Common myeloid progenitor, CD34-positive (primary cell): ENCODE results near the gene LRRC8E.

Source experiments
- CTCF ChIA-PET: fragments of 350-600 bp; sonication (Branson Sonifier 250); formaldehyde crosslinking; loops from one replicate; lab custom pipeline; 2021; ENCODE audit warnings: antibody characterized with exemption; lab: Charles Lee
- POLR2A ChIA-PET: fragments of 350-600 bp; sonication (Branson Sonifier 250); formaldehyde crosslinking; loops from one replicate; lab custom pipeline; 2021; ENCODE audit warnings: antibody characterized with exemption; lab: Charles Lee
- DNase-seq, 3 donors: peaks; one replicate each; pipeline versions ENCODE4 v3.0.0 to v3.0.0-alpha.2; 2013
- H3K27ac ChIP-seq, 2 experiments: 1 replicate in 1 of 2; 2 replicates in 1 of 2; pipeline ENCODE4 v1.7.0; 2013; ENCODE audit warnings: inconsistent platforms in 2 of 2, low read length in 2 of 2, mild to moderate bottlenecking in 2 of 2, low read depth in 1 of 2, moderate library complexity in 1 of 2; ENCODE audit not compliant: severe bottlenecking in 2 of 2, insufficient read depth in 1 of 2, poor library complexity in 1 of 2
- H3K27me3 ChIP-seq, 5 experiments: replicated peaks in 2 of 5; 1 replicate in 3 of 5; 2 replicates in 2 of 5; pipeline versions ENCODE4 v1.6.1 to v1.7.0; 2013; ENCODE audit warnings: low read length in 4 of 5, mild to moderate bottlenecking in 2 of 5, moderate library complexity in 2 of 5, inconsistent platforms in 1 of 5; ENCODE audit not compliant: insufficient read depth in 5 of 5, control insufficient read depth in 4 of 5
- H3K36me3 ChIP-seq, 4 experiments: 1 replicate in 2 of 4; 2 replicates in 2 of 4; pipeline versions ENCODE4 v1.6.1 to v1.7.0; 2013; ENCODE audit warnings: low read length in 3 of 4, control low read depth in 1 of 4, mild to moderate bottlenecking in 1 of 4; ENCODE audit not compliant: control insufficient read depth in 4 of 4, insufficient read depth in 4 of 4
- H3K4me1 ChIP-seq, 4 experiments: 1 replicate in 3 of 4; 2 replicates in 1 of 4; pipeline versions ENCODE4 v1.6.1 to v1.7.1; 2013; ENCODE audit warnings: low read length in 3 of 4, mild to moderate bottlenecking in 3 of 4, control low read depth in 1 of 4, inconsistent platforms in 1 of 4, moderate library complexity in 1 of 4; ENCODE audit not compliant: control insufficient read depth in 4 of 4, insufficient read depth in 4 of 4; ENCODE audit errors: control extremely low read depth in 1 of 4
- H3K4me3 ChIP-seq, 7 experiments: 1 replicate in 4 of 7; 2 replicates in 3 of 7; pipeline versions ENCODE4 v1.5.1 to v1.7.0; 2013; ENCODE audit warnings: mild to moderate bottlenecking in 7 of 7, low read length in 6 of 7, moderate library complexity in 6 of 7, inconsistent platforms in 2 of 7, low read depth in 2 of 7, control low read depth in 1 of 7; ENCODE audit not compliant: insufficient read depth in 4 of 7, control insufficient read depth in 1 of 7; ENCODE audit errors: extremely low read depth in 1 of 7
- H3K9me3 ChIP-seq, 5 experiments: 1 replicate in 4 of 5; 2 replicates in 1 of 5; pipeline versions ENCODE4 v1.6.1 to v1.7.1; 2013; ENCODE audit warnings: low read length in 4 of 5, mild to moderate bottlenecking in 2 of 5, inconsistent platforms in 1 of 5, low read depth in 1 of 5, moderate library complexity in 1 of 5; ENCODE audit not compliant: control insufficient read depth in 4 of 5, insufficient read depth in 2 of 5; ENCODE audit errors: control extremely low read depth in 1 of 5
- WGBS: methylation state at CpG from one replicate; pipeline ENCODE4 v1.1.5; 2013; ENCODE audit not compliant: insufficient coverage; 5-methylcytosine and 5-hydroxymethylcytosine counted together

Gene LRRC8E

GRCh38 chr19:7924241-7924640, 35.9 kb downstream of the LRRC8E start:
- no peak for DNase-seq
- CTCF ChIA-PET: interaction anchor here (1.2 to 3.0 kb wide), 4 partner anchors 9 to 70 kb away, joined by 5 to 14 read pairs (median 8); partner anchors contain the start of genes TGFBR3L and TIMM44
- H3K27me3 ChIP-seq: peaks cover 0 to 6% (median 0%) of the 10 kb centered on the region in 5 experiments
- peaks cover 0 to 21% (median 14%) of the 10 kb centered on the region in 4 experiments for H3K36me3 ChIP-seq
- POLR2A ChIA-PET: no interaction called here
- 89% methylated on average over 12 of the region's 12 CpGs for WGBS
- peaks cover 0 to 40% (median 32%) of the 10 kb centered on the region in 4 experiments for H3K4me1 ChIP-seq
- no peaks in the 10 kb centered on the region for H3K9me3 ChIP-seq
- H3K4me3 ChIP-seq: no peak overlapping the region
- no peak overlapping the region for H3K27ac ChIP-seq

DNA sequence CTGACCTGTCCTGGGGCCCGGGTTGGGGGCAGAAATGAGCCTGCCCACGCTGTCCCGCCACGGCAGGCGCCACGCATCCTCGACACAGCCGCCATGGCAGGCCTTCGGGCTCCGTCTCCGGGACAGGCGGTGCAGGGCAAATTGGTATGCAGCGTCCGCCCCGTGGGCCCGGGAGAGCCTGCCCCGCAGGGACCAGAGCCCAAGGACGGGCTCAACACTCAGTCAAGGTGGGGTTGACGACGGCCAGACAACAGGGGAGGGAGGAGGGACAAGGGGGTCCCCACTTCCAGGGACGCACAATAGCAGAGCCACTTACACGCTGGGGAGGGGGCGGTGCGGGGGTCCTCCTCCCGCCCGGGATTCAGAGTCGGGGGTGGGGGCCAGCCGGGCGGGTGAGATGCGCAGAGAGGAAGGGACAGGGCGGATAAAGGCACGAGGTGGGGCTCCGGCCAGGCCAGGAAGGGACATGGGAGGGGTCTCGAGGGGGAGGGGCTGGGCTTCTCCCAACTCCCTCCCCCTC, 36.4 kb downstream of the LRRC8E start:
- POLR2A ChIA-PET: no interaction called here
- 55% methylated on average over 25 of the region's 34 CpGs for WGBS

DNA sequence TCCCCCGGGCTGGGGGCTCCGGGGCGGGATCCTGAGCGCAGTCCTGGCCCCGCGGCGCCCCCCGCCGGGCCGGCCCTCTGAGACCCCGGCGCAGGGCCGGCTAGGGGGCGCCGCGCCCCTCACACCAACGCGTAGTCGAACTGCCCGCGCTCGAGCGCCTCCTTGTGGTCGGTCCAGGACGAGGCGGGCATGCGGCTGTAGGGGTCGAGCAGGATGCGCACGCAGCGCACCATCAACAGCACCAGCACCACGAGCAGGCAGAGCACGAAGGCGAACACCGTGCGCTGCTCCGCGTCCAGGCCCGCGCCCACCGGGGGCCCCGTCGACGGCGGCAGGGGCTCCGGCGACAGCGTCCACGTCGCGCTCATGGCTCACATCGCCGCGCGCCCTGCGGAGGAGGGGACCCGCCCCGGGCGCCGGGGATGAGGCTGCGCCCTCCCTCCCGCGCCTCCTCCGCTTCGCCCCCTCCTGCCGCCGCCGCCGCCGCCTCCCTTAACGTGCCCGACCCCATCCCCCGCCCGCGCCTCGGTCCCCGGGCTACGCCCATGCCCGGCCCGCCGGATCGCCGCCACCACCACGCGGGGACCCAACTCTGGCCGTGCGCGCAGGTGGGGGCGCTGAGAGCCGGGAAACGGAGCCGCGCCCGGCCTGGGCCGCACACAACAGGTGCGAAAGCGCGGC, 37.0 kb downstream of the LRRC8E start:
- ChIA-PET POLR2A (no interaction called here), CTCF (no interaction called here)
- Histone ChIP-seq H3K27ac (no peak overlapping the region), H3K4me3 (peak overlapping the region in 5 of 7 experiments; percentile 10 to 48 (median 26)), H3K36me3 (peaks cover 0 to 21% (median 14%) of the 10 kb centered on the region in 4 experiments), H3K4me1 (peaks cover 0 to 40% (median 28%) of the 10 kb centered on the region in 4 experiments), H3K9me3 (no peaks in the 10 kb centered on the region), H3K27me3 (no peaks in the 10 kb centered on the region)
- WGBS: 0% methylated on average over 73 of the region's 98 CpGs
- DNase-seq: peak; percentile 82 to 89 (median 85)

More for the DNA sequence above, 36.4 kb downstream of the LRRC8E start:
- no peak for DNase-seq
- Histone ChIP-seq H3K4me3 (peak overlapping the region in 1 of 7 experiments; percentile 26), H3K36me3 (peaks cover 0 to 21% (median 14%) of the 10 kb centered on the region in 4 experiments), H3K4me1 (peaks cover 0 to 40% (median 31%) of the 10 kb centered on the region in 4 experiments), H3K27me3 (peaks cover 0 to 1% (median 0%) of the 10 kb centered on the region in 5 experiments), H3K9me3 (no peaks in the 10 kb centered on the region), H3K27ac (no peak overlapping the region)
- CTCF ChIA-PET: interaction anchor here (1.2 to 3.0 kb wide), 3 partner anchors 9 to 71 kb away, joined by 7 to 14 read pairs (median 8); partner anchors contain the start of genes TGFBR3L and TIMM44

GRCh38 chr19:7926021-7926726, 37.9 kb downstream of the LRRC8E start, which contains the start of gene CTXN1:
TSS of gene CTXN1 (minus strand) at chr19:7926135. CDS start at chr19:7925538, 597 bp downstream.
- ChIA-PET POLR2A (interaction anchor here (1.1 kb wide), 1 partner anchor 18 kb away, joined by 4 read pairs; no protein-coding TSS in a partner anchor), CTCF (interaction anchor here (1.1 to 4.0 kb wide), 6 partner anchors 9 to 77 kb away, joined by 3 to 20 read pairs (median 4); partner anchors contain the start of genes MAP2K7 and TIMM44)
- peak within 1 kb of the TSS in 6 of 7 experiments; percentile 10 to 68 (median 28) for H3K4me3 ChIP-seq
- peak in 2 of 3 donors; percentile 52 to 57 for DNase-seq
- peaks cover 0 to 28% (median 20%) of the 10 kb centered on the region in 4 experiments for H3K36me3 ChIP-seq
- no peaks in the 10 kb centered on the region for H3K27me3 ChIP-seq
- H3K4me1 ChIP-seq: peaks cover 0 to 36% (median 24%) of the 10 kb centered on the region in 4 experiments
- H3K27ac ChIP-seq: peak within 1 kb of the TSS in 1 of 2 experiments; percentile 14
- no peaks in the 10 kb centered on the region for H3K9me3 ChIP-seq
- WGBS: 24% methylated on average over 50 of the region's 65 CpGs

DNA sequence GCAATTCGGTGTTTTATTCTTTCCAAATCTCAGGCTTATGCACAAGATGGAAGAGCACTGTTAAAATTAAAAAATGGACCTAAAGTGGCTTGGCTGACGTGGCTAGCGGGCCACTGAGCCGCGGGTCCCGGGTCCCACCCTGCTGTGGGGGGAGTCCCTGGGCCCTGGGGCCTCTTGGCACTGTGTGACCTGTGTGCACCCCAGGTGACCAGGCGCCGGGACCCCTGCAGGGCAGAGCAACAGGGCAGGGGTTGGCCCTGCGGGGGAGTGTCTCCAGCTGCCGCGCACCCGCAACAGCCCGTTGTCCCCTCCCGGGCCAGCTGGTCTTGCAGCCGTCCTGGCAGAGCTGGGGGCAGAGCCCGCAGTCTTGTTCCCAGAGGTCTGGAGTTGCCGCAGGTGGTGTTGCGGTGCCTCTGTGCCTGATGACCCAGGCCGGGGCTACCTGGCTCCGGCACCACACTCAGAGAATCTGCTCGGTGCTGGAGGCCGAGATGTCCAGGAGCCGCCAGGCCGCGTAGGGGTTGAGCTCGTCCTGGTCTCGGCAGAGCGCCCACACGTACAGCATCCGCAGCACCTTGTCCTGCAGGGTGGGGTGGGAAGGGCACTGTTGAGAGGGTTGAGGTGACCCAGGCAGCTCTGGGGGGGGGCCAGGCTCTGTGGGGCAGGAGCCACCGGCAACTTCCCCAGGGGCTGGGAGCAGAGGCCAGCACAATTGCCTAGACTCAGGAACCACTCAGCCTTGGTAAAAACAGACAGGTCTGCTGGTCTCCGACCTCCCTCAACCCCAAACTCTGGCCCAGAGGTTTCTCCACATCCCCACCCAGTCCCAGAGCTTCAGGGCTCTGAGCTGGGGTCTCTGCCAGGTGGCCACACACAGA, 38.7 kb downstream of the LRRC8E start:
- CTCF ChIA-PET: interaction anchor here (1.1 to 4.0 kb wide), 7 partner anchors 9 to 76 kb away, joined by 3 to 20 read pairs (median 4); partner anchors contain the start of genes MAP2K7 and TIMM44
- DNase-seq: no peak
- peaks cover 2 to 35% (median 27%) of the 10 kb centered on the region in 4 experiments for H3K36me3 ChIP-seq
- H3K27ac ChIP-seq: no peak overlapping the region
- H3K9me3 ChIP-seq: no peaks in the 10 kb centered on the region
- no peak overlapping the region for H3K4me3 ChIP-seq
- H3K27me3 ChIP-seq: no peaks in the 10 kb centered on the region
- POLR2A ChIA-PET: interaction anchor here (1.1 kb wide), 1 partner anchor 17 kb away, joined by 4 read pairs; no protein-coding TSS in a partner anchor
- WGBS: 95% methylated on average over 25 of the region's 32 CpGs
- peaks cover 0 to 28% (median 17%) of the 10 kb centered on the region in 4 experiments for H3K4me1 ChIP-seq
